DMS 273 (cell line): ENCODE data around the gene MXRA5.
"Not testable (repeated sequence)": the region's sequence is repeated elsewhere in the genome, so short reads cannot be mapped to it uniquely, and the experiment has no call there.

Experiments
- DNase-seq: peaks from one replicate; lab custom pipeline; 2025; ENCODE audit not compliant: unreplicated experiment; lab: John Stamatoyannopoulos, UW

The MXRA5 gene

GRCh38 chrX:3346501-3347259 lies at the start of gene MXRA5:
MXRA5 (minus strand) TSS chrX:3346652; CDS start chrX:3343833, 2,819 bp downstream.
- peak; percentile 91 for DNase-seq

- peak; percentile 41 for DNase-seq
These were observed 47.2 kb upstream of the MXRA5 start for GRCh38 chrX:3393581-3394111.

GRCh38 chrX:3393178-3393577 lies 46.7 kb upstream of the MXRA5 start:
- DNase-seq, result no peak

- no peak for DNase-seq
These were observed 42.0 kb upstream of the MXRA5 start for GRCh38 chrX:3388457-3388856.

GRCh38 chrX:3384327-3384726 lies 37.9 kb upstream of the MXRA5 start:
- DNase-seq, result no peak

DNA sequence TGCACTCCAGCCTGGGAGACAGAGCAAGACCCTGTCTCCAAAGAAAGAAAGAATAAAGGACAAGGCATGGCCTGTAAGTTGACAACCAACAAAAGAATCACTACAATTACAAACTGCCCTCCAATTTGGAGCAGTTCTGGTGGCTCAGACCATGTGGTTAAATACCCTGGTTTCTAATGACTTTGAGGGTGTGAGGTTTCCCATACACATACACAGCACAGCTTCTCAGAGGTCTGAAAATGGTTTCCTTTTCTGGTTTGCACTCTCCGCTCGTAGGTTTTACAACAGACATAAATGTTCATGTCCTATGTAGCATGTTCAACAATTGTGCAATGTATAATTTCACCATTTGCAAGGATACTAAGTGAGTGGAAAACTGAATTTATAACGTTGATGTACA lies 34.2 kb upstream of the MXRA5 start:
- DNase-seq, result no peak

GRCh38 chrX:3379111-3379510 lies 32.7 kb upstream of the MXRA5 start:
- no peak for DNase-seq

DNA sequence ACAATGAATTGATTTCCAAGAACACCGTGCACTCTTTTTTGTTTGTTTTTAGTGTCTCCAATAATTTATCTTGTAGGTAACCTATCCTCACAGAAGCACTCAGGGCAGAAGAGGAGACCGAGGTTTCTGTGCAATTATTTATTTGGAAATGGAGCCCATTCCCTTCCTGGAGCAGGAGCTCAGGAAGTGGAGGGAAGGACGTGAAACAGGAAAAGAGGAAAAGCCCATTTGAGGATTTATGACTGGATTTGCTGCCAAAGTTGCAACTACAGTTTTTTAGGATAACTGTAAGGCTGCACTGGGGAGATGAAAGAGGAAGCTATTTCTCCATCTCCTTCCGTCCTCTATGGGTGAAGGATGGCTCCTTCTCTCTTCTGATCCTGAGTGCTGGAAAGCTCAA lies 31.7 kb upstream of the MXRA5 start:
- no peak for DNase-seq

- DNase-seq, result no peak
These were observed 31.1 kb upstream of the MXRA5 start for GRCh38 chrX:3377560-3377959.

GRCh38 chrX:3375878-3376508 lies 29.5 kb upstream of the MXRA5 start:
- not testable (repeated sequence) for DNase-seq

DNA sequence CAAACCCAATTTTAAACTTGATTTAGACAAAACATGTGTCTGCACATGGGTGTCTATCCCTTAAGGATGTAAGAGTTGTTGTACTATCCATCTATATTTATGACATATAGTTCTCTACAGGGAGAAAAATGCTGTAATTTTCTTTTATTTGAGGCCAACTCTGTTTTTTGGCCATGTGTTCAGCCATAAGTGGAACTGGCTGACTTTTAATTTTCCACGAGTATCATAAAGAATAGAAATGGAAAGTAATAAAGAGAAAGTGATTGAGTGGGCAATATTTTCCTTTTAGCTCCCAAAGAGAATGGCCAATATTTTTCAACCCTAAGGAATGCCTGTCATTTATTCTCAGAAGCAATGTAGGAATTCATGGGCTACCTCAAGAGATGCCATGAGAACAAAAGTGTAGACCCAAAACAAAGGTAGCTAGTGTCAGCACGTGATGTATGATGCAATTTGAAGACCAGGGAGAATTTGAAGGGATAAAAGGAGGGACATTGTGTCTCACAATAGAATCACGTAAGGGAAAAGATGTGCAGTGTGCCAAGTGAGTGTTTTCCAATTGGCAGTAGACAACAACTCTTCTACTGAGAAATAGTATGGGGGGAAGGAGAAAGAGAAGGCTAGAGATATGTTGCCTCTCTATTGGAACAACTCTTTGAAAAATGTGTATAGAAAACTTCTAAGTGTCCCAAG lies 27.8 kb upstream of the MXRA5 start:
- DNase-seq, result no peak

- no peak for DNase-seq
These were observed 24.7 kb upstream of the MXRA5 start for GRCh38 chrX:3371163-3371562.

DNA sequence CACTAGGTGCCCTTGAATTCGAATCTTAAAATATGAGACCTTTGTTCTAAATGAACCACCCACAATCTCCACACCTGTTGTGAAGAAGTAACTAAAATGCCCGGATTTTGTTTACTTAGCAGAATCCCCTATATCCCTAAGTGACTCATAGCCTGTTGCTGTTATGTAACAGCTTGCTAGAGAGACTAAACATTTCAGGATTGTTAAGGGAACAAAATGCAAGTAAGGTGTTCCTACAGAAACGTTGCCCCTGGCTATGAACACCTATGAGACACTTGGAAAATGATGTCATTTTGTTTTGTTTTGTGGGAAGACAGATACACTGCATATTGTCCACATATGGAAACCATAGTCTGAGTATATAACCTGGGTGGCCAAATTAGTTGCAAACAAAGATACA lies 24.2 kb upstream of the MXRA5 start:
- no peak for DNase-seq

GRCh38 chrX:3362956-3363355 lies 16.5 kb upstream of the MXRA5 start:
- peak; percentile 91 for DNase-seq

DNA sequence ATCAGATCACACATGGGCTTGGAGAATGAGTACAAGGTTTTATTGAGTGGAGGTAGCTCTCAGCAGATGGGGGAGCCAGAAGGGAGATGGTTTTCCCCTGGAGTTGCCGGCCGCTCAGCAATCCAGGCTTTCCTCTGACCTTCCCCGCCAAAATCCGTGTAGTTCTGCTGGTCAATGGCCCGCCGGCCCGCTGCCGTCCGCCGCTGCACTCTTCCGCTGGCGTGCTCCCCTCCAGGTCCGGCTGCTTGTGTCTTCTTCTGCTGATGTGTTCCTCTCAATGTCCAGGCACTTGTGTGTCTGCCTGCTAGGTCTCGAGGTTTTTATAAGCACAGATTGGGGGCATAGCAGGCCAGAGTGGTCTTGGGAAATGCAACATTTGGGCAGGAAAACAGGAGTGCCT lies 14.4 kb upstream of the MXRA5 start:
- DNase-seq, result peak; percentile 23

DNA sequence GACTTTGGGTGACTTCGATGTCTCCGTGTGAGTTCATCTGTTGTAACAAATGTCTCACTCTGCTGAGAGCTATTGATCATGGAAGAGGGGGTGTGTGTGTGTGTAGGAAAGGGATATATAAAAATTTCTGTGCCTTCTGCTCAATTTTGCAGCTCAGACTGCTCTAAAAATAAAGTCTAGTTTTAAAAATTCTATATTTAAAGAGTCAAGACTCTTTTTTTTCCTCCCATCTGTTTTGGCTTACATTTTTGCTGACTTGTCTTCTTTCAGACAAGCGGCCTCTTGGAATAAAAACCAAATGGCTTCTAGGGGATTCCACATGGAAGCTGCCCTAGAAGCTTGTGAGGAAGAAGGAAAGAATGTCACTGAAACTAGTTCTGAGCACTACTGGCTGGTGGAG lies 6.3 kb upstream of the MXRA5 start:
- not testable (repeated sequence) for DNase-seq

DNA sequence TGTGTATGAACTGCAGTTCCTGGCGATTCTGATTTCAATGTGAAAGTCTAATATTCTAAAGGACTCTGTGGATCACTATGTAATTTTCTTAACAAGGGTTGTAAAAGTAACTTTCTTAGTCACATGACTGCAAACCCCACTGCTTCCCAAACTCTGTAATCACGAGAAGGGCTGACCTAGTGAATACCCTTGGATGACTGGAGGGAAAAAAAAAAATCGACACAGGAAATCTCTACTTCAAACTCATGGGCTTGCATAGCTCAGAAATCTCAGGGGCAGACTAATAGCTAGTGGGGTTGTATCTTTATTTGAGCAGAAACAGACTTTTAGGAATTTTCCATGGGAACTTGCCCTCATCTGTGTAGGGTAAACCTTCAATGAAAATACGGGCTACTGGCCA lies 4.8 kb upstream of the MXRA5 start:
- DNase-seq, result no peak

GRCh38 chrX:3348191-3348590 lies 1.7 kb upstream of the MXRA5 start:
- DNase-seq, result no peak

DNA sequence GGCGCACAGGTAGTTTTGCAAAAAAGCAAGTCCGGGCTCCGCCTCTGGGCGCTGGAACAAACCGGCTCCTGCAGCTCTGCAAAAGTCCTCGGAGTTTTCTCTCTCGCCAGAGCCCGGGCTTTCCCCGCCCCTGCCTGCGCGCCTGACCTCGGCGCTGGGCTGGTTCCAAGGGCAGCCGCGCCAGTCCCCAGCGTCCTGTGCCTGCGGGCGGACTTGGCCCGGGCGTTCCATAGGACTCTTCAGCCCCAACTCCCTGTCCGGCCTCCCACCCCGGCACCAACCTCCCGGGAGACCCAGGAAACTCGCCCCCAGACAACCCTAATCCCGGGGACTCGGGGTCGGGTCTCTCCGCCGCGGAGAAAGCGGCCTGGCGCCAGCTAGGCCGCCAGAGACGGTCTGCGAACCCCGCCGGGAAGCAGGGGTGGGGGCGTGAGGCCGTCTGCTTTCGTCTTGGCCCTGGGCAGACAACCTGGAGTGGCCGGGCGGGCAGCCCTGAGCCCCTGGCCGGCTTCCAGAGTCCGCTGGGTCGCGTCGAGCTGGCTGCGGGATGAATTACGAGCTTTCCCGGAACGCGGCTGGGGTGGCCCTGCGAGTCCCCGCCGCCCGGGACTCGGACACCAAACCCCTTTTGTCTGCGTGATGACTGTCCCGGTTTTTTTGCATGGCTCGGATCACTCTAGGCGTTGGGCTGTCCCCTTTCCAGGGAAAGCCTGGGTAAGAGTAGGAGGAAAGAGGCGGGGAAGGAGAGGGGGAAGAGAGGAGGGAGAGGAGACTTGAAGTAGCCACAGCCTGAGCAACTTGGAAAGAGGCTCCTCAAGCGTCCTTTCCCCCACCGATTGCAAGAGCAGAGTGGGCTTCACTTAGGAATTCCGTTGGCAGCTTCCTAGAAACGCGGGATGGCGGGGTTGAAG lies 916 bp downstream of the MXRA5 start:
- DNase-seq, result peak; percentile 91

DNA sequence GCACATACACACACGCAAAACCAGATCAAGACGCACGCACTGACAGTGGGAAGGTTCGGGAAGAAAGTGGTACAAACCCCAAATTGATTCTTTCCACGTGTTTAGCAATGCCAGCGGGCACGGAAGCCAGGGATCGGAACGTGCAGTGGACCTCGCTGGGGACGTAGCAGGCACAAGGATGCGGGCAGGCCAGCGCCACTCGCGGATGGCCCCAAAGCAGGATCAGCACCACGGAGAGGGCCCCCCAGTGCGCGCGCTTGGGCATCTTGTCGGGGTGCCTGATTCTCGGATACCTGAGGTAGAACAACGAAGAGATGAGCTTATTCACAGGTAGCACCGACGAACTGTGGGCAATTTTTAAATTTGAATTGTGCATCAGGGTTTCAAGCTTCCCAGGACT lies 2.9 kb downstream of the MXRA5 start:
- DNase-seq, result not testable (repeated sequence)

GRCh38 chrX:3340016-3340415 lies 6.4 kb downstream of the MXRA5 start:
- DNase-seq, result no peak
